GM23338 (cell line): ENCODE results near the gene SLC12A7. TPM values are rescaled to one million over a fixed set of nuclear protein-coding genes. Genes with fewer than 3 reads are reported as not detected.

ENCODE experiments used
- ATAC-seq: fragments of 200-7000 bp; cut with Tn5 transposase; 3 replicates; pipeline ENCODE4 v1.9.1; 2020
- DNase-seq: peaks from one replicate; pipeline ENCODE4 v3.0.0-alpha.2; 2015; ENCODE audit warnings: low spot score
- H2AFZ ChIP-seq: fragments of 200-600 bp; sonication (generic); 2 replicates; pipeline ENCODE4 v1.8.0; 2016; ENCODE audit warnings: antibody characterized with exemption, mild to moderate bottlenecking, moderate library complexity
- H3F3A ChIP-seq: fragments of 200-600 bp; sonication (generic); replicated peaks from 2 replicates; pipeline ENCODE4 v1.8.0; 2017; ENCODE audit warnings: antibody characterized with exemption, mixed run types, low read depth
- H3K27ac ChIP-seq: fragments of 200-600 bp; sonication (generic); 2 replicates; pipeline ENCODE4 v1.6.1; 2016; ENCODE audit warnings: low read depth
- H3K27me3 ChIP-seq: fragments of 200-600 bp; sonication (generic); 2 replicates; pipeline ENCODE4 v1.8.0; 2016; ENCODE audit warnings: mild to moderate bottlenecking, mixed run types, moderate library complexity; ENCODE audit not compliant: insufficient read depth
- H3K36me3 ChIP-seq: fragments of 200-600 bp; sonication (generic); 2 replicates; pipeline ENCODE4 v1.8.0; 2016; ENCODE audit warnings: mild to moderate bottlenecking; ENCODE audit not compliant: insufficient read depth
- H3K4me1 ChIP-seq: fragments of 200-600 bp; sonication (generic); 2 replicates; pipeline ENCODE4 v1.8.0; 2016; ENCODE audit warnings: mild to moderate bottlenecking, moderate library complexity; ENCODE audit not compliant: insufficient read depth
- H3K4me2 ChIP-seq: fragments of 200-600 bp; sonication (generic); 2 replicates; pipeline ENCODE4 v1.7.1; 2017; ENCODE audit warnings: mixed run types
- H3K4me3 ChIP-seq: fragments of 200-600 bp; sonication (generic); 2 replicates; pipeline ENCODE4 v1.6.1; 2016; ENCODE audit warnings: mixed run types
- H3K79me2 ChIP-seq: fragments of 200-600 bp; sonication (generic); replicated peaks from 2 replicates; pipeline ENCODE4 v1.8.0; 2017; ENCODE audit warnings: mild to moderate bottlenecking; ENCODE audit not compliant: insufficient read depth
- H3K9me2 ChIP-seq: fragments of 200-600 bp; sonication (generic); 2 replicates; pipeline ENCODE4 v1.8.0; 2017; ENCODE audit not compliant: insufficient read depth
- H4K20me1 ChIP-seq: fragments of 200-600 bp; sonication (generic); replicated peaks from 2 replicates; pipeline ENCODE4 v1.8.0; 2017; ENCODE audit warnings: mild to moderate bottlenecking; ENCODE audit not compliant: insufficient read depth
- H3K27ac Mint-ChIP-seq: 2 replicates; pipeline ENCODE4 v1.8.0; 2020; ENCODE audit warnings: inconsistent platforms, mild to moderate bottlenecking, moderate library complexity, mixed read lengths
- H3K27me3 Mint-ChIP-seq: 3 replicates; pipeline ENCODE4 v1.8.0; 2022; ENCODE audit warnings: low read depth, mild to moderate bottlenecking, moderate library complexity, mixed read lengths, inconsistent platforms; ENCODE audit not compliant: insufficient read depth, poor library complexity
- H3K36me3 Mint-ChIP-seq: 3 replicates; pipeline ENCODE4 v1.8.0; 2021; ENCODE audit warnings: low read depth, mild to moderate bottlenecking, inconsistent platforms, moderate library complexity, mixed read lengths
- H3K4me1 Mint-ChIP-seq: 3 replicates; pipeline ENCODE4 v1.8.0; 2020; ENCODE audit warnings: mild to moderate bottlenecking, inconsistent platforms, mixed read lengths
- H3K4me3 Mint-ChIP-seq: 3 replicates; pipeline ENCODE4 v1.8.0; 2021; ENCODE audit warnings: moderate library complexity, mild to moderate bottlenecking, inconsistent platforms, mixed read lengths
- H3K9me3 Mint-ChIP-seq: 3 replicates; pipeline ENCODE4 v1.8.0; 2020; ENCODE audit warnings: moderate library complexity, mild to moderate bottlenecking, inconsistent platforms, mixed read lengths
- EZH2phosphoT487 ChIP-seq: fragments of 200-600 bp; sonication (generic); IDR thresholded peaks from one replicate; pipeline ENCODE4 v1.8.1; 2018; ENCODE audit warnings: antibody characterized with exemption; ENCODE audit not compliant: unreplicated experiment
- JUNB ChIP-seq: IDR thresholded peaks from one replicate; pipeline ENCODE4 v1.6.1; 2016; ENCODE audit warnings: antibody characterized with exemption; ENCODE audit not compliant: unreplicated experiment
- NANOG ChIP-seq: IDR thresholded peaks from 2 replicates; pipeline ENCODE4 v1.6.1; 2016; ENCODE audit warnings: antibody characterized with exemption, borderline replicate concordance
- POLR2AphosphoS5 ChIP-seq: IDR thresholded peaks from 2 replicates; pipeline ENCODE4 v1.6.1; 2016; ENCODE audit warnings: antibody characterized with exemption, low read depth
- STAT1 ChIP-seq: IDR thresholded peaks from one replicate; pipeline ENCODE4 v1.6.1; 2016; ENCODE audit warnings: antibody characterized with exemption; ENCODE audit not compliant: unreplicated experiment
- polyA plus RNA-seq: library from polyadenylated mRNA; unstranded; fragments of >200 nt; fragmentation: Nextera tagmentation; extraction: Ambion mirVana; gene quantifications from 2 replicates; pipeline ENCODE4 v1.2.1, GENCODE V29; 2016
- total RNA-seq: library from RNA; depleted of rRNA; stranded (reverse); fragments of >200 nt; shearing (Covaris generic); gene quantifications from 2 replicates; pipeline ENCODE4 v1.2.3, GENCODE V29; 2014
- TF ChIP-seq, protein P1 (sequence below), 2 experiments: fragments of 200-600 bp in 1 of 2; sonication (generic) in 1 of 2; conservative IDR thresholded peaks; 2 replicates each; pipeline versions ENCODE4 v1.5.1 to v1.6.1; 2016 to 2017; ENCODE audit warnings: antibody characterized with exemption in 2 of 2, low read depth in 2 of 2, mild to moderate bottlenecking in 2 of 2, moderate library complexity in 1 of 2
- TF ChIP-seq, protein P2 (sequence below): fragments of 250-450 bp; sonication (Bioruptor Pico); IDR thresholded peaks from 2 replicates; pipeline ENCODE4 v1.5.0; 2020; ENCODE audit warnings: mild to moderate bottlenecking, moderate library complexity

Gene SLC12A7
- total and polyA plus RNA-seq, 2 experiments from 2014 or later: 7.4 to 32.2 TPM

DNA sequence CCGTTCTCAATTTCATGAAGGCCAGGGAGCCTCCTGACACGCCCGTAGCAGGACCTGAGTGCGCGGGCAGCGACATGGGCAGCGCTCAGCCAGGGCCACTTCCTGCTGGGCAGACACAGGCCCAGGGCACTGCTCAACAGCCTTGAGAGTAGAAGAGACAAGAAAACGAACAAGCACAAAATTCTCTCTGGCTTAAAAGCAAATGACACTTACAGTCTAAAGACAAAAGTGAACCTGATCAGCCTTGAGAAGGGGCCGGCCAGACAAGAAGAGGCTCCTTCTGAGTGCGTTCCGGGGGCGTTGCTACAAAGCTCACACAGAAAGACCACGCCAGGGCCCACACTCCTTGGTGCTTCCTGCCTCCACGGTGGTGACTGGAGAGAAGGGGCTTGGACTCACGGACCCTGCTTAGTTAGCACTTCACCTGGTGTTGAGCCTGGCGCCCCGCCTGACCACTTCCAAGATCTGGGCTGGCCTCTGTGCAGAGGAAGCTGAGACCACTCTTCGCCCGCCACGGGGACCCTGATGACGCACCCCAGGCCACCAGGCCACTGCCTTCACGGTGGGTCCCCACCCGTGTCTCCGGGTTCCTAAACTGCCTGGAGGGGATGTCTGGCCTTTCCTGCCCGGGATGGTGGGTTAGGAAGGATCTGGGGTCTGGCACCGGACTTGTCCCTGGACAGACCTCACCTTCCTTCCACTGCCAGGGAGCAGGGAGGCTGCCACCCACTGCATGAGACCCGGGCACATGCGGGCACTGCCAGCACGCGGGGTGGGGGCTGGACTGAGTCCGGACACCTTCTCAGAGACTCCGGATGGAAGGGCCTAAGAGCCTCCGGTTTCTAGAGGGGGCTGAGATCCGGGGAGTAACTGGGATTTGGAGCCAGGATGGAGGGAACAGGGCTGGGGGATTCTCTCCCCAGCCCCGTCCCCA, 1.3 kb downstream of the SLC12A7 start:
- H3K36me3 ChIP-seq: no peaks in the 10 kb centered on the region
- no peak for DNase-seq
- H3K36me3 Mint-ChIP-seq: no peaks in the 10 kb centered on the region
- no peaks in the 10 kb centered on the region for H3K9me3 Mint-ChIP-seq
- H2AFZ ChIP-seq: no peak overlapping the region
- H3K27me3 Mint-ChIP-seq: peaks cover 17% of the 10 kb centered on the region
- H3K79me2 ChIP-seq: peaks cover 54% of the 10 kb centered on the region
- no peaks in the 10 kb centered on the region for H3K27me3 ChIP-seq
- 0 out of 2 replicates have a peak, but pooled peaks cover 2% of the 10 kb centered on the region for H4K20me1 ChIP-seq
- peaks cover 37% of the 10 kb centered on the region for H3K4me1 Mint-ChIP-seq
- no peak overlapping the region for H3K27ac Mint-ChIP-seq
- no peak overlapping the region for H3K27ac ChIP-seq
- H3K9me2 ChIP-seq: no peaks in the 10 kb centered on the region
- H3K4me1 ChIP-seq: peaks cover 11% of the 10 kb centered on the region; the same call in 1 of the 2 replicates
- no peak for ATAC-seq
- peak overlapping the region; percentile 85 for H3K4me2 ChIP-seq
- H3F3A ChIP-seq: no peaks in the 10 kb centered on the region
- peak overlapping the region; percentile 79 for H3K4me3 Mint-ChIP-seq
- TF ChIP-seq JUNB (no peak), POLR2AphosphoS5 (no peak), STAT1 (no peak), EZH2phosphoT487 (no peak)
- TF ChIP-seq, protein P1, sequence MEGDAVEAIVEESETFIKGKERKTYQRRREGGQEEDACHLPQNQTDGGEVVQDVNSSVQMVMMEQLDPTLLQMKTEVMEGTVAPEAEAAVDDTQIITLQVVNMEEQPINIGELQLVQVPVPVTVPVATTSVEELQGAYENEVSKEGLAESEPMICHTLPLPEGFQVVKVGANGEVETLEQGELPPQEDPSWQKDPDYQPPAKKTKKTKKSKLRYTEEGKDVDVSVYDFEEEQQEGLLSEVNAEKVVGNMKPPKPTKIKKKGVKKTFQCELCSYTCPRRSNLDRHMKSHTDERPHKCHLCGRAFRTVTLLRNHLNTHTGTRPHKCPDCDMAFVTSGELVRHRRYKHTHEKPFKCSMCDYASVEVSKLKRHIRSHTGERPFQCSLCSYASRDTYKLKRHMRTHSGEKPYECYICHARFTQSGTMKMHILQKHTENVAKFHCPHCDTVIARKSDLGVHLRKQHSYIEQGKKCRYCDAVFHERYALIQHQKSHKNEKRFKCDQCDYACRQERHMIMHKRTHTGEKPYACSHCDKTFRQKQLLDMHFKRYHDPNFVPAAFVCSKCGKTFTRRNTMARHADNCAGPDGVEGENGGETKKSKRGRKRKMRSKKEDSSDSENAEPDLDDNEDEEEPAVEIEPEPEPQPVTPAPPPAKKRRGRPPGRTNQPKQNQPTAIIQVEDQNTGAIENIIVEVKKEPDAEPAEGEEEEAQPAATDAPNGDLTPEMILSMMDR (conservative IDR thresholded peaks at IDR 0.05; ENCODE audit: low read depth in 2 of 2): no peak
- H3K4me3 ChIP-seq: peak overlapping the region; percentile 75

DNA sequence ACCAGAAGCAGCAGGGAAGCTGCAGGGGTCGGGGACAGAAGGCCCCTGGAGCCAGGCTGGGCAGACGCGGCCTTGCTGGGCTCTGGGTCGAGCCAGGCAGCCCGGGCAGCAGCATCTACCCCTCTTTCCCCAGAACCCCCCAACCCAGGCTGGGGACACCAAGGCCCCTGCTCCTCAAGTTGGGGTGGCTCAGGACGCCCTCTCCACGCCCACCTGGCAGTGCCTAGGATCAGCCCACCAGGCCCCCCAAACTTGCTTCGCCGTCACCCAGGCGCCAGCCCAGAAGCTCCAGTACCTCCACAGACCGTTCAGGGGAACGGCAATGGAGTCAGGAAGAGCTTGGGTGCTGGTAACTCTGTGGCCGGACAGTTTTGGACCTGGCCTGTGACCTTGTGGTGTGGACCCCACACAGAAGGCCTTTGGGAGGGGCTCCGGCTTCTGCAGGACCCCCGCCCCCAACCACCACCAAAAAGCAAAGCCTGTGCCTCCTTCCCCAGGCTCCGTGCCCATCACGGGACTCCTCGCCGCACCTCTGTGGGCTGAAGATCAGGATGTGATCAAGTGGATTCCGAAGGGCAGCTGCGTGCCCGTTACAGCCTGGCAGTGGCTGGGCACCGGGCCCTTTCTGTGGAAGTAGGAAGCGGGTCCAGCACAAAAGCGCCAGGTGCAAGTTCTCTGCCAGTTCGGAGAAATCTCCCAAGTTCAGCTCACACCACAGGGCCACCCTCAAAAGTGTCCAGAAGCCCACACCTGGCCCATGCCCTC, 2.1 kb downstream of the SLC12A7 start:
- no peaks in the 10 kb centered on the region for H3K9me3 Mint-ChIP-seq
- TF ChIP-seq, protein P2, sequence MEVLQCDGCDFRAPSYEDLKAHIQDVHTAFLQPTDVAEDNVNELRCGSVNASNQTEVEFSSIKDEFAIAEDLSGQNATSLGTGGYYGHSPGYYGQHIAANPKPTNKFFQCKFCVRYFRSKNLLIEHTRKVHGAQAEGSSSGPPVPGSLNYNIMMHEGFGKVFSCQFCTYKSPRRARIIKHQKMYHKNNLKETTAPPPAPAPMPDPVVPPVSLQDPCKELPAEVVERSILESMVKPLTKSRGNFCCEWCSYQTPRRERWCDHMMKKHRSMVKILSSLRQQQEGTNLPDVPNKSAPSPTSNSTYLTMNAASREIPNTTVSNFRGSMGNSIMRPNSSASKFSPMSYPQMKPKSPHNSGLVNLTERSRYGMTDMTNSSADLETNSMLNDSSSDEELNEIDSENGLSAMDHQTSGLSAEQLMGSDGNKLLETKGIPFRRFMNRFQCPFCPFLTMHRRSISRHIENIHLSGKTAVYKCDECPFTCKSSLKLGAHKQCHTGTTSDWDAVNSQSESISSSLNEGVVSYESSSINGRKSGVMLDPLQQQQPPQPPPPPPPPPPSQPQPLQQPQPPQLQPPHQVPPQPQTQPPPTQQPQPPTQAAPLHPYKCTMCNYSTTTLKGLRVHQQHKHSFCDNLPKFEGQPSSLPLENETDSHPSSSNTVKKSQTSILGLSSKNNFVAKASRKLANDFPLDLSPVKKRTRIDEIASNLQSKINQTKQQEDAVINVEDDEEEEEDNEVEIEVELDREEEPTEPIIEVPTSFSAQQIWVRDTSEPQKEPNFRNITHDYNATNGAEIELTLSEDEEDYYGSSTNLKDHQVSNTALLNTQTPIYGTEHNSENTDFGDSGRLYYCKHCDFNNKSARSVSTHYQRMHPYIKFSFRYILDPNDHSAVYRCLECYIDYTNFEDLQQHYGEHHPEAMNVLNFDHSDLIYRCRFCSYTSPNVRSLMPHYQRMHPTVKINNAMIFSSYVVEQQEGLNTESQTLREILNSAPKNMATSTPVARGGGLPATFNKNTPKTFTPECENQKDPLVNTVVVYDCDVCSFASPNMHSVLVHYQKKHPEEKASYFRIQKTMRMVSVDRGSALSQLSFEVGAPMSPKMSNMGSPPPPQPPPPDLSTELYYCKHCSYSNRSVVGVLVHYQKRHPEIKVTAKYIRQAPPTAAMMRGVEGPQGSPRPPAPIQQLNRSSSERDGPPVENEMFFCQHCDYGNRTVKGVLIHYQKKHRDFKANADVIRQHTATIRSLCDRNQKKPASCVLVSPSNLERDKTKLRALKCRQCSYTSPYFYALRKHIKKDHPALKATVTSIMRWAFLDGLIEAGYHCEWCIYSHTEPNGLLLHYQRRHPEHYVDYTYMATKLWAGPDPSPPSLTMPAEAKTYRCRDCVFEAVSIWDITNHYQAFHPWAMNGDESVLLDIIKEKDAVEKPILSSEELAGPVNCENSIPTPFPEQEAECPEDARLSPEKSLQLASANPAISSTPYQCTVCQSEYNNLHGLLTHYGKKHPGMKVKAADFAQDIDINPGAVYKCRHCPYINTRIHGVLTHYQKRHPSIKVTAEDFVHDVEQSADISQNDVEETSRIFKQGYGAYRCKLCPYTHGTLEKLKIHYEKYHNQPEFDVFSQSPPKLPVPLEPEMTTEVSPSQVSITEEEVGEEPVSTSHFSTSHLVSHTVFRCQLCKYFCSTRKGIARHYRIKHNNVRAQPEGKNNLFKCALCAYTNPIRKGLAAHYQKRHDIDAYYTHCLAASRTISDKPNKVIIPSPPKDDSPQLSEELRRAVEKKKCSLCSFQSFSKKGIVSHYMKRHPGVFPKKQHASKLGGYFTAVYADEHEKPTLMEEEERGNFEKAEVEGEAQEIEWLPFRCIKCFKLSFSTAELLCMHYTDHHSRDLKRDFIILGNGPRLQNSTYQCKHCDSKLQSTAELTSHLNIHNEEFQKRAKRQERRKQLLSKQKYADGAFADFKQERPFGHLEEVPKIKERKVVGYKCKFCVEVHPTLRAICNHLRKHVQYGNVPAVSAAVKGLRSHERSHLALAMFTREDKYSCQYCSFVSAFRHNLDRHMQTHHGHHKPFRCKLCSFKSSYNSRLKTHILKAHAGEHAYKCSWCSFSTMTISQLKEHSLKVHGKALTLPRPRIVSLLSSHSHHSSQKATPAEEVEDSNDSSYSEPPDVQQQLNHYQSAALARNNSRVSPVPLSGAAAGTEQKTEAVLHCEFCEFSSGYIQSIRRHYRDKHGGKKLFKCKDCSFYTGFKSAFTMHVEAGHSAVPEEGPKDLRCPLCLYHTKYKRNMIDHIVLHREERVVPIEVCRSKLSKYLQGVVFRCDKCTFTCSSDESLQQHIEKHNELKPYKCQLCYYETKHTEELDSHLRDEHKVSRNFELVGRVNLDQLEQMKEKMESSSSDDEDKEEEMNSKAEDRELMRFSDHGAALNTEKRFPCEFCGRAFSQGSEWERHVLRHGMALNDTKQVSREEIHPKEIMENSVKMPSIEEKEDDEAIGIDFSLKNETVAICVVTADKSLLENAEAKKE (CRISPR knock-in tag): no peak
- TF ChIP-seq POLR2AphosphoS5 (no peak), NANOG (no peak)
- peak overlapping the region; percentile 79; the same call in 2 of the 3 replicates for H3K4me3 Mint-ChIP-seq
- no peaks in the 10 kb centered on the region for H3F3A ChIP-seq
- H3K27ac Mint-ChIP-seq: no peak overlapping the region
- no peak overlapping the region for H3K27ac ChIP-seq
- peaks cover 14% of the 10 kb centered on the region; the same call in 1 of the 2 replicates for H3K4me1 ChIP-seq
- no peaks in the 10 kb centered on the region for H3K36me3 Mint-ChIP-seq
- no peak overlapping the region for H2AFZ ChIP-seq
- H3K27me3 Mint-ChIP-seq: peaks cover 17% of the 10 kb centered on the region
- peaks cover 62% of the 10 kb centered on the region for H3K79me2 ChIP-seq
- no peak for ATAC-seq
- H3K9me2 ChIP-seq: no peaks in the 10 kb centered on the region
- H3K4me1 Mint-ChIP-seq: peaks cover 39% of the 10 kb centered on the region
- no peaks in the 10 kb centered on the region for H3K36me3 ChIP-seq
- no peak overlapping the region for H3K4me2 ChIP-seq
- no peak for DNase-seq
- no peaks in the 10 kb centered on the region for H3K27me3 ChIP-seq
- H4K20me1 ChIP-seq: 0 out of 2 replicates have a peak, but pooled peaks cover 2% of the 10 kb centered on the region
- no peak overlapping the region for H3K4me3 ChIP-seq
